ENCODE measurements around the gene PRKCQ.

GRCh38 chr10:6574664-6575176 lies 5.4 kb downstream of the PRKCQ start:
- TF ChIP-seq, protein P1, sequence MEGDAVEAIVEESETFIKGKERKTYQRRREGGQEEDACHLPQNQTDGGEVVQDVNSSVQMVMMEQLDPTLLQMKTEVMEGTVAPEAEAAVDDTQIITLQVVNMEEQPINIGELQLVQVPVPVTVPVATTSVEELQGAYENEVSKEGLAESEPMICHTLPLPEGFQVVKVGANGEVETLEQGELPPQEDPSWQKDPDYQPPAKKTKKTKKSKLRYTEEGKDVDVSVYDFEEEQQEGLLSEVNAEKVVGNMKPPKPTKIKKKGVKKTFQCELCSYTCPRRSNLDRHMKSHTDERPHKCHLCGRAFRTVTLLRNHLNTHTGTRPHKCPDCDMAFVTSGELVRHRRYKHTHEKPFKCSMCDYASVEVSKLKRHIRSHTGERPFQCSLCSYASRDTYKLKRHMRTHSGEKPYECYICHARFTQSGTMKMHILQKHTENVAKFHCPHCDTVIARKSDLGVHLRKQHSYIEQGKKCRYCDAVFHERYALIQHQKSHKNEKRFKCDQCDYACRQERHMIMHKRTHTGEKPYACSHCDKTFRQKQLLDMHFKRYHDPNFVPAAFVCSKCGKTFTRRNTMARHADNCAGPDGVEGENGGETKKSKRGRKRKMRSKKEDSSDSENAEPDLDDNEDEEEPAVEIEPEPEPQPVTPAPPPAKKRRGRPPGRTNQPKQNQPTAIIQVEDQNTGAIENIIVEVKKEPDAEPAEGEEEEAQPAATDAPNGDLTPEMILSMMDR (IDR thresholded peaks at IDR 0.05): no peak
- TF ChIP-seq POLR2A (IDR thresholded peaks at IDR 0.05): no peak

All from testis (tissue), 2 donors.